GM23248 (cell line): ENCODE measurements around the gene KAZN.

Source experiments
- EZH2 ChIP-seq: fragments of 200-600 bp; sonication (generic); IDR thresholded peaks from 2 replicates; pipeline ENCODE4 v1.6.1; 2018; ENCODE audit warnings: antibody characterized with exemption, mild to moderate bottlenecking; ENCODE audit not compliant: insufficient read depth, poor library complexity, severe bottlenecking
- EZH2phosphoT487 ChIP-seq: fragments of 200-600 bp; sonication (generic); IDR thresholded peaks from 2 replicates; pipeline ENCODE4 v1.6.1; 2018; ENCODE audit warnings: antibody characterized with exemption, moderate library complexity, mild to moderate bottlenecking, low read depth; ENCODE audit not compliant: insufficient read depth

DNA sequence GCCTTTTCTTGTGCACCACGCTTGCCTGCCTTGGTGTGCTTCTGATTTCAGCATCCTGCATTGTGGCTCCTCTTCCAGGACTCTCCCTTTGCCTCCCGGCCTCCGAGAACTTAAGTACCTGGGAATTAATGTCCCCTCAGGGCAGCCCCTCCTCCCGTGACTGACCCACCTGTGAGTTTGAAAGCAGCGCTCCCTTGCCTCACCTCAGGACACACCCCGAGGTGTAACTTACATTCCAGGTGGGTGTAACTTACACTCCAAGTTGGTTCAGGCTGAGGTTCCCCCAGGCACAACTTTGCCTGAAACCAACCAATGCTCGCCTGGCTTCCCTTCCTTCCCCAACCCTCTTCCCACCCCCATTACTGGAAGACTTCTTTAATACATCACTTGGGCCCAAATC is 161.4 kb downstream of the KAZN start:
- TF ChIP-seq EZH2 (no peak), EZH2phosphoT487 (no peak)
